Measurements from ENCODE around the gene FALEC. TPM values are rescaled to one million over a fixed set of nuclear protein-coding genes. Genes with fewer than 3 reads are reported as not detected.

FALEC gene
- total and polyA plus RNA-seq, 2 experiments from 2014 or later = 1.7 TPM; not detected in 1

- TF ChIP-seq REST (IDR thresholded peaks at IDR 0.05; ENCODE audit: unreplicated experiment) = no peak
- TF ChIP-seq CREB1 (CRISPR knock-in tag; IDR thresholded peaks at IDR 0.05; ENCODE audit: low read depth) = no peak
Observed at GRCh38 chr1:150535511-150536287, 20.1 kb downstream of the FALEC start (continued).

DNA sequence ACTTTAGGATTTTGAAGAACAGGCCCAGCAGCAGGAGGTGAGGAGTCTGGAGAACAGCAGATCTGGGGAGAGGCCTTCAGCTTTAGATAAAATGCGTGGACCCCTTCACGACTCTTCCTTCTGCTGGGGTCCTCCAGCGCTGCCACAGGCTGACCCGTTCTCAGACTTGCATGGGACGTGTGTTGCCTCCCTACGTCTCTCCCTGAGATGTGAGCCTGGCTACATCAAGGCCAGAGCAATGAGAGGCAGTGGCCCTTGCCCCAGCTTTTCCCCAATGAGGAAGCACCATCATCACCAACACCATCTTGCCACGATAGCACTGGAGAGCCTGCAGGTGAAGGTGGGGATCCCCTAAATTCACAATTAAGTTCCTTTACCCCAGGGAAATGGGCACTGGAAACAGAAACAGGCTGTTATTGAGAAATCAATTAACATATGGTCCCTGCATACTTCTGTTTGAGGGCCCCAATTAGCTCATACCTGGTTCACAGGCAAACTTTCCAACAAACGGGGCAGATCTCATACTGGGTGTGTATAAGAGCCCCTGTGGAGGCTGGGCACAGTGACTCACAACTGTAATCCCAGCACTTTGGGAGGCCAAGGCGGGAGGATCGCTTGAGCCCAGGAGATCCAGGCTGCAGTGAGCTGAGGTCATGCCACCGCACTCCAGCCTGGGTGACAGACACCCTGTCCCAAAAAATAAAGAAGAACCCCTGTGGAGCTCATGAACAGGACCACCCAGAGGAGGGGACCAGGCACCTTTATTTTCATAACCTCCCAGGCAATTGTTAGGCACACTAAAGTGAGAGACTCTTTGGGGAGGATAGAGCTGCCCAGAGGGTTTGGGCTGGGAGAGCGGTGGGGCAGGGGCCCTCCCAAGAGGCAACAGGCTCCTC is 21.5 kb downstream of the FALEC start:
- Histone ChIP-seq H3K4me1 (ENCODE audit: insufficient read depth) (peaks cover 7% of the 10 kb centered on the region; the same call in 1 of the 2 replicates), H2AFZ (peak overlapping the region; percentile 13), H3K4me2 (no peak overlapping the region), H3F3A (replicated peaks; ENCODE audit: low read depth) (peaks cover 6% of the 10 kb centered on the region; the same call in 1 of the 2 replicates), H3K4me3 (no peak overlapping the region), H3K9me2 (ENCODE audit: insufficient read depth) (no peaks in the 10 kb centered on the region), H4K20me1 (replicated peaks; ENCODE audit: insufficient read depth) (no peaks in the 10 kb centered on the region), H3K36me3 (ENCODE audit: insufficient read depth) (no peaks in the 10 kb centered on the region), H3K79me2 (replicated peaks; ENCODE audit: insufficient read depth) (no peaks in the 10 kb centered on the region), H3K27ac (ENCODE audit: low read depth) (no peak overlapping the region), H3K27me3 (ENCODE audit: insufficient read depth) (no peaks in the 10 kb centered on the region)
- peak overlapping the region; percentile 84; the same call in 1 of the 2 replicates for H3K27ac Mint-ChIP-seq
- peaks cover 28% of the 10 kb centered on the region for H3K4me1 Mint-ChIP-seq
- no peak overlapping the region for H3K4me3 Mint-ChIP-seq
- H3K27me3 Mint-ChIP-seq (ENCODE audit: insufficient read depth, low read depth, poor library complexity) = peaks cover 9% of the 10 kb centered on the region
- no peaks in the 10 kb centered on the region for H3K36me3 Mint-ChIP-seq (ENCODE audit: low read depth)
- no peak for ATAC-seq
- DNase-seq (ENCODE audit: low spot score) = no peak
- no peaks in the 10 kb centered on the region for H3K9me3 Mint-ChIP-seq
- TF ChIP-seq STAT1 (IDR thresholded peaks at IDR 0.05; ENCODE audit: unreplicated experiment) (no peak), ETS1 (IDR thresholded peaks at IDR 0.05) (no peak), POLR2AphosphoS5 (IDR thresholded peaks at IDR 0.05; ENCODE audit: low read depth) (no peak), ZNF331 (CRISPR knock-in tag; IDR thresholded peaks at IDR 0.05; ENCODE audit: low read depth) (no peak), EZH2 (IDR thresholded peaks at IDR 0.05; ENCODE audit: low read depth, unreplicated experiment) (no peak), JUNB (IDR thresholded peaks at IDR 0.05; ENCODE audit: unreplicated experiment) (no peak), EZH2phosphoT487 (IDR thresholded peaks at IDR 0.05; ENCODE audit: unreplicated experiment) (no peak)
- TF ChIP-seq, protein P1, sequence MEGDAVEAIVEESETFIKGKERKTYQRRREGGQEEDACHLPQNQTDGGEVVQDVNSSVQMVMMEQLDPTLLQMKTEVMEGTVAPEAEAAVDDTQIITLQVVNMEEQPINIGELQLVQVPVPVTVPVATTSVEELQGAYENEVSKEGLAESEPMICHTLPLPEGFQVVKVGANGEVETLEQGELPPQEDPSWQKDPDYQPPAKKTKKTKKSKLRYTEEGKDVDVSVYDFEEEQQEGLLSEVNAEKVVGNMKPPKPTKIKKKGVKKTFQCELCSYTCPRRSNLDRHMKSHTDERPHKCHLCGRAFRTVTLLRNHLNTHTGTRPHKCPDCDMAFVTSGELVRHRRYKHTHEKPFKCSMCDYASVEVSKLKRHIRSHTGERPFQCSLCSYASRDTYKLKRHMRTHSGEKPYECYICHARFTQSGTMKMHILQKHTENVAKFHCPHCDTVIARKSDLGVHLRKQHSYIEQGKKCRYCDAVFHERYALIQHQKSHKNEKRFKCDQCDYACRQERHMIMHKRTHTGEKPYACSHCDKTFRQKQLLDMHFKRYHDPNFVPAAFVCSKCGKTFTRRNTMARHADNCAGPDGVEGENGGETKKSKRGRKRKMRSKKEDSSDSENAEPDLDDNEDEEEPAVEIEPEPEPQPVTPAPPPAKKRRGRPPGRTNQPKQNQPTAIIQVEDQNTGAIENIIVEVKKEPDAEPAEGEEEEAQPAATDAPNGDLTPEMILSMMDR (conservative IDR thresholded peaks at IDR 0.05; ENCODE audit: low read depth in 2 of 2) = no peak

Data from GM23338 (cell line).